ENCODE data around the gene TARDBP.
A peak's percentile ranks its signal among the peaks of the same experiment; 100 is the strongest.
"Not testable (repeated sequence)": the region's sequence is repeated elsewhere in the genome, so short reads cannot be mapped to it uniquely, and the experiment has no call there.

TARDBP gene

GRCh38 chr1:11013160-11013531 is 692 bp downstream of the TARDBP start:
- peak overlapping the region; percentile 93 to 98 for H3K4me3 ChIP-seq (ENCODE audit: low read depth in 1 of 2, low read length in 1 of 2)
- H3K9me3 ChIP-seq: no peaks in the 10 kb centered on the region
- H3K4me1 ChIP-seq (ENCODE audit: control insufficient read depth in 1 of 2, insufficient read depth in 1 of 2, low read depth in 1 of 2, low read length in 1 of 2): peaks cover 26 to 27% of the 10 kb centered on the region in 2 experiments
- TF ChIP-seq, protein P1, sequence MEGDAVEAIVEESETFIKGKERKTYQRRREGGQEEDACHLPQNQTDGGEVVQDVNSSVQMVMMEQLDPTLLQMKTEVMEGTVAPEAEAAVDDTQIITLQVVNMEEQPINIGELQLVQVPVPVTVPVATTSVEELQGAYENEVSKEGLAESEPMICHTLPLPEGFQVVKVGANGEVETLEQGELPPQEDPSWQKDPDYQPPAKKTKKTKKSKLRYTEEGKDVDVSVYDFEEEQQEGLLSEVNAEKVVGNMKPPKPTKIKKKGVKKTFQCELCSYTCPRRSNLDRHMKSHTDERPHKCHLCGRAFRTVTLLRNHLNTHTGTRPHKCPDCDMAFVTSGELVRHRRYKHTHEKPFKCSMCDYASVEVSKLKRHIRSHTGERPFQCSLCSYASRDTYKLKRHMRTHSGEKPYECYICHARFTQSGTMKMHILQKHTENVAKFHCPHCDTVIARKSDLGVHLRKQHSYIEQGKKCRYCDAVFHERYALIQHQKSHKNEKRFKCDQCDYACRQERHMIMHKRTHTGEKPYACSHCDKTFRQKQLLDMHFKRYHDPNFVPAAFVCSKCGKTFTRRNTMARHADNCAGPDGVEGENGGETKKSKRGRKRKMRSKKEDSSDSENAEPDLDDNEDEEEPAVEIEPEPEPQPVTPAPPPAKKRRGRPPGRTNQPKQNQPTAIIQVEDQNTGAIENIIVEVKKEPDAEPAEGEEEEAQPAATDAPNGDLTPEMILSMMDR (IDR thresholded peaks at IDR 0.05): no peak
- H3K36me3 ChIP-seq: peaks cover 47% of the 10 kb centered on the region
- peak overlapping the region; percentile 97 for H3K27ac ChIP-seq
- H3K27me3 ChIP-seq: no peaks in the 10 kb centered on the region

- peaks cover 100% of the 10 kb centered on the region for H3K36me3 ChIP-seq
- H3K4me3 ChIP-seq (ENCODE audit: low read depth in 1 of 2, low read length in 1 of 2); H3K9me3 ChIP-seq; H3K27ac ChIP-seq; H3K27me3 ChIP-seq; H3K4me1 ChIP-seq (ENCODE audit: control insufficient read depth in 1 of 2, insufficient read depth in 1 of 2, low read depth in 1 of 2, low read length in 1 of 2): not testable (repeated sequence)
These were observed 6.9 kb downstream of the TARDBP start for GRCh38 chr1:11019358-11019757.

GRCh38 chr1:11019971-11020370 is 7.5 kb downstream of the TARDBP start:
- Histone ChIP-seq H3K4me3 (ENCODE audit: low read depth in 1 of 2, low read length in 1 of 2) (no peak overlapping the region), H3K27me3 (no peaks in the 10 kb centered on the region), H3K4me1 (ENCODE audit: control insufficient read depth in 1 of 2, insufficient read depth in 1 of 2, low read depth in 1 of 2, low read length in 1 of 2) (no peaks in the 10 kb centered on the region), H3K9me3 (no peaks in the 10 kb centered on the region), H3K27ac (no peak overlapping the region), H3K36me3 (peaks cover 100% of the 10 kb centered on the region)
- TF ChIP-seq, protein P1 (IDR thresholded peaks at IDR 0.05): no peak

GRCh38 chr1:11023201-11023600 is 10.7 kb downstream of the TARDBP start:
- TF ChIP-seq, protein P1 (IDR thresholded peaks at IDR 0.05): no peak
- Histone ChIP-seq H3K36me3 (peaks cover 100% of the 10 kb centered on the region), H3K27me3 (no peaks in the 10 kb centered on the region), H3K4me1 (ENCODE audit: control insufficient read depth in 1 of 2, insufficient read depth in 1 of 2, low read depth in 1 of 2, low read length in 1 of 2) (no peaks in the 10 kb centered on the region), H3K27ac (no peak overlapping the region), H3K9me3 (no peaks in the 10 kb centered on the region), H3K4me3 (ENCODE audit: low read depth in 1 of 2, low read length in 1 of 2) (no peak overlapping the region)

GRCh38 chr1:11024154-11024873 is 11.9 kb downstream of the TARDBP start:
- no peaks in the 10 kb centered on the region for H3K27me3 ChIP-seq
- no peak overlapping the region for H3K4me3 ChIP-seq (ENCODE audit: low read depth in 1 of 2, low read length in 1 of 2)
- TF ChIP-seq, protein P1 (IDR thresholded peaks at IDR 0.05): no peak
- peaks cover 89% of the 10 kb centered on the region for H3K36me3 ChIP-seq
- H3K4me1 ChIP-seq (ENCODE audit: control insufficient read depth in 1 of 2, insufficient read depth in 1 of 2, low read depth in 1 of 2, low read length in 1 of 2): no peaks in the 10 kb centered on the region
- no peaks in the 10 kb centered on the region for H3K9me3 ChIP-seq
- H3K27ac ChIP-seq: no peak overlapping the region

DNA sequence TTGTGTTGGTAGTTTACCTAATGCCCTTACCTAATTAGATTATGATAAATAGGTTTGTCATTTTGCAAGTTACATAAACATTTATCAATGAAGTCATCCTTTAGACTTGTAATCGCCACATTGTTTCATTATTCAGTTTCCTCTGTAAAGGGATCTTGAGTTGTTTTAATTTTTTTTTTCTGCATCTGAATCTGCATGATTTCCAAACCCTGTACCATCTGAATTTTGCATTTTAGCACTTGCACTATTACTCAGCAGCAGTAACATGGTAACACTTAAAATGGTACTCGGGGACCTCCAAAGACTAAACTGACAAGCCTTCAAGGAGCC is 12.4 kb downstream of the TARDBP start:
- Histone ChIP-seq H3K4me1 (ENCODE audit: control insufficient read depth in 1 of 2, insufficient read depth in 1 of 2, low read depth in 1 of 2, low read length in 1 of 2) (no peaks in the 10 kb centered on the region), H3K36me3 (peaks cover 87% of the 10 kb centered on the region)
- TF ChIP-seq, protein P1 (IDR thresholded peaks at IDR 0.05): no peak

More for the DNA sequence above, 12.4 kb downstream of the TARDBP start:
- no peak overlapping the region for H3K27ac ChIP-seq
- no peaks in the 10 kb centered on the region for H3K27me3 ChIP-seq
- H3K4me3 ChIP-seq (ENCODE audit: low read depth in 1 of 2, low read length in 1 of 2): no peak overlapping the region
- no peaks in the 10 kb centered on the region for H3K9me3 ChIP-seq

Measured in neutrophil (primary cell).